Activated naive CD8-positive, alpha-beta T cell treated with anti-CD3 and anti-CD28 coated beads, Interleukin-2, amount 10 ng/mL, durations not matched to agents 7 days and 5 days (primary cell): Measurements from ENCODE around the gene RAB40B. TPM values are rescaled to one million over a fixed set of nuclear protein-coding genes. Genes with fewer than 3 reads are reported as not detected.
A peak's percentile ranks its signal among the peaks of the same experiment; 100 is the strongest.

Experiments
- ATAC-seq: fragments of 150-1000 bp; cut with Tn5 transposase; one replicate; pipeline ENCODE4 v1.10.0; 2021; ENCODE audit warnings: low read depth, moderate library complexity
- POLR2A ChIA-PET: fragments of 350-600 bp; sonication (Branson Sonifier 250); formaldehyde crosslinking; loops from one replicate; lab custom pipeline; 2021; ENCODE audit warnings: antibody characterized with exemption; lab: Charles Lee
- DNase-seq: peaks from one replicate; pipeline ENCODE4 v3.0.0; 2021
- H3K27ac Mint-ChIP-seq: one replicate; pipeline ENCODE4 v1.8.0; 2022; ENCODE audit warnings: mild to moderate bottlenecking, mixed read lengths
- H3K27me3 Mint-ChIP-seq: one replicate; pipeline ENCODE4 v1.8.0; 2022; ENCODE audit warnings: mild to moderate bottlenecking, moderate library complexity, mixed read lengths
- H3K36me3 Mint-ChIP-seq: one replicate; pipeline ENCODE4 v1.8.0; 2021; ENCODE audit warnings: mild to moderate bottlenecking, mixed read lengths
- H3K4me1 Mint-ChIP-seq: one replicate; pipeline ENCODE4 v1.8.0; 2021; ENCODE audit warnings: mixed read lengths
- H3K4me3 Mint-ChIP-seq: one replicate; pipeline ENCODE4 v1.8.0; 2022; ENCODE audit warnings: mild to moderate bottlenecking, moderate library complexity, mixed read lengths
- H3K9me3 Mint-ChIP-seq: one replicate; pipeline ENCODE4 v1.8.0; 2021; ENCODE audit warnings: mixed read lengths
- total RNA-seq, 2 experiments: library from RNA; stranded (reverse); gene quantifications; one replicate each; pipeline ENCODE4 v1.2.3, GENCODE V29; 2021

RAB40B gene
- total RNA-seq, 2 experiments from 2014 or later, result 3.3 to 3.5 TPM

DNA sequence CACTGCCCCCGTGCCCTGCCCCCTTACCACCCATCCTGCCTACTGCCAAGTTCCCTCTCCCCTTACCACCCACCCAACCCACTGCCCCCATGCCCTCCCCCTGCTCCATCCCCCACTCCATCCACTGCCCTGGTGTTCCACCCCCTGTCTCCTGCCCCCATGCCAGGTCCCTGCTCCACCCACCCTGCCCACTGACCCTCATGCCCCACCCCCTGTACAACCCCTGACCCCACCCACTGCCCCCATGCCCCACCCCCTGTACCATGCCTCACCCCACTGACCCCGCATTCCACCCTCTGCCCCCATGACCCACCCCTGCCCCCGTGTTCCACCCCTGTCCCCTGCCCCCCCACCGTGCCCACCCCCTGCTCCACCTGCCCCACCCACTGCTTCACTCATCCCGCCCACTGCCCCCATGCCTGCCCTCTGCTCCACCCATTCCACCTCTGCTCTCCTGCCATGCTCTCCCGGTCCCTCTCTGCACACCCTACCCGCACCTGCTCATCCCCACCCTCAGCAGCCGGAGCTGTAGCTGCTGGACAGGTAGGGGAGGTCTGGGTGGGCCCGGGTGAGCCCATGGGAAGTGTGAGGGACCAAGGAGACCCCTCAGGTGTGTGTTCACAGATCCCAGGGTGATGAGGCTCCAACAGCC is 10.7 kb upstream of the RAB40B start:
- Mint-ChIP-seq H3K27ac (no peak overlapping the region), H3K9me3 (no peaks in the 10 kb centered on the region), H3K4me3 (no peak overlapping the region), H3K4me1 (no peaks in the 10 kb centered on the region), H3K27me3 (peaks cover 3% of the 10 kb centered on the region), H3K36me3 (no peaks in the 10 kb centered on the region)
- POLR2A ChIA-PET, result no interaction called here
- DNase-seq, result no peak
- no peak for ATAC-seq

DNA sequence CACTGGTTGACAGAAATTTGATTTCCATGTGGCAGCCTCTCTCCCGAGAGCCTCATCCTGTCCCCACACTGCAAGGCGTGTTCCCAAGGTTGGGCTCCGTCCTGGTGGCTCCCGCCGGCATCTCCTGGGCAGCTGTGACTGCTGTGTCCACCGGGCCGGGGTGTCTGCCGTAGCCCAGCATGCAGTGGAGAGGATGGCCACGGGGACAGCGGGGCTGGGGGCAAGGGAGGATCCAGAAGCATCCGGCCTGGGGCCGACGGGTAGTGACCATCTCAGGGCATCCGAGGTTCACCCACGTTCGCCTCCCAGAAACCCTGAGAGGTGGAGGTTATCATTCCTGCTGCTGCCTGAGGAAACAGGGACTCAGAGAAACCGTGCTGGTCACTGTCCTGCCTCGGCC is 7.3 kb upstream of the RAB40B start:
- H3K27me3 Mint-ChIP-seq, result peaks cover 3% of the 10 kb centered on the region
- H3K9me3 Mint-ChIP-seq, result no peaks in the 10 kb centered on the region
- H3K4me3 Mint-ChIP-seq, result no peak overlapping the region
- no peak for DNase-seq
- POLR2A ChIA-PET, result no interaction called here
- no peaks in the 10 kb centered on the region for H3K4me1 Mint-ChIP-seq
- H3K27ac Mint-ChIP-seq, result no peak overlapping the region
- no peaks in the 10 kb centered on the region for H3K36me3 Mint-ChIP-seq
- ATAC-seq, result no peak

DNA sequence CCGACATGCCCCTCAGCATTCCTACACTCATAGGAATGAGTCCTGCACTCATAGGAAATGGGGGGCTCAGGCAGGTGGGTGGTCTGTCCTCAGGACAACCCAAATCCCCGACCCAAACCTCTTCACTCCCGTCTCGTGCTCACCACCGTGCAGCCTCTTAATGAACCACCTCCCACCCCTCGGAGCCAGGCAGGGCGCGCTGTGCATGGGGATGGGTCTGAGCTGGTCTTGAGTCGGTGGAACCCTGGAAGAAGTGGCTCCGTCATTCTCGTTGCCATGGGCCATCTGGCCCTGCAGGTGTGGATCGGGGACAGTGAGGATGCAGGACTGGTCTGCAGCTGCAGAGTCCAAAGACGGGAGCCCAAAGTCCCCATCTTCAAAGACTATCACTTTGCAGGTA is 6.4 kb upstream of the RAB40B start:
- no peaks in the 10 kb centered on the region for H3K9me3 Mint-ChIP-seq
- no peaks in the 10 kb centered on the region for H3K4me1 Mint-ChIP-seq
- H3K4me3 Mint-ChIP-seq, result no peak overlapping the region
- H3K27ac Mint-ChIP-seq, result no peak overlapping the region
- POLR2A ChIA-PET, result no interaction called here
- no peak for DNase-seq
- no peak for ATAC-seq
- H3K36me3 Mint-ChIP-seq, result no peaks in the 10 kb centered on the region
- H3K27me3 Mint-ChIP-seq, result peaks cover 3% of the 10 kb centered on the region

DNA sequence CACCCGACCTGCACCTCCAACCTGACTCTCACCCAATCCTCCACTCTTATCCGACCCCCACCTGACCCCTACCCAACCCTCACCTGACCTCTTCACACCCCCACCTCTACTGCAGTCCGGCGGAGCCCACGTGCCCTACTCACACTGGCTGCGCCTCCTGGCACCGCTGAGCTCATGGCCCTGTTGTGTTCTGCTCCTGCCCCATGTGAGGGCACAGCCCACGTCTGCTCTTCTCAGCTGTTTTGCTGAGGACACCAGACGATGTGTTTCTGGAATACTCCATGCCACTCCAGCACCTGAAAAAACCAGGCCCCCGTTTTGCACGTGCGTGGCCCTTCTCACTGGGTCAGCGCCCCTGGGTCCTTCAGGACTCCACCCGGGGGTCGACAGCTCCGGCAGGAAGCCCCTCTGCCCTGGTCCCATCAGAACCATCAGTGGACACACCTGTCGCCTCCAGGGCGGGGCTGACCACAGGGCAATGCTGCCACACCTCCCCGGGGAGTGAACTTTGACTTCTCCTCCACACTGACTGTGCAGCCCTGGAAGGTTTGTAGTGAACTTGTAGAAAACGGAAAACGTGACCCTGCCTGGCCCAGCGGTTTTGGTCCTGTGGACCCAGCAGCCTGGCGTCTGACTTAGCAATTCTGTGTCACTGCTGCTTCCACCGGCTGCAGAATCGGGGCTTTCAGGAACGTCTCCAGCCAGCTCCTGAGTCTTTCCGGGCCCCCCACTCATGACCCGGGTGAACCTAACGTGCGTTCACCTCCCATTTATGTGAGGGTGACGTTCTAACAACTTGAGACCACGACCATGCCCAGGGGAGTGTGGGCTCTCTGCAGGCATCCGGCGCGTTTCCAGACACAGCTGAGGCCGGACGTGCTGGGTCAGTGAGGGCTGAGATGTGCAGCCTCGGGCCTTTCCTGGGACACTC is 5.7 kb upstream of the RAB40B start:
- POLR2A ChIA-PET, result no interaction called here
- Mint-ChIP-seq H3K4me3 (no peak overlapping the region), H3K27ac (no peak overlapping the region), H3K4me1 (peaks cover 1% of the 10 kb centered on the region), H3K36me3 (no peaks in the 10 kb centered on the region), H3K9me3 (no peaks in the 10 kb centered on the region), H3K27me3 (peaks cover 3% of the 10 kb centered on the region)
- ATAC-seq (no peak), DNase-seq (no peak)

DNA sequence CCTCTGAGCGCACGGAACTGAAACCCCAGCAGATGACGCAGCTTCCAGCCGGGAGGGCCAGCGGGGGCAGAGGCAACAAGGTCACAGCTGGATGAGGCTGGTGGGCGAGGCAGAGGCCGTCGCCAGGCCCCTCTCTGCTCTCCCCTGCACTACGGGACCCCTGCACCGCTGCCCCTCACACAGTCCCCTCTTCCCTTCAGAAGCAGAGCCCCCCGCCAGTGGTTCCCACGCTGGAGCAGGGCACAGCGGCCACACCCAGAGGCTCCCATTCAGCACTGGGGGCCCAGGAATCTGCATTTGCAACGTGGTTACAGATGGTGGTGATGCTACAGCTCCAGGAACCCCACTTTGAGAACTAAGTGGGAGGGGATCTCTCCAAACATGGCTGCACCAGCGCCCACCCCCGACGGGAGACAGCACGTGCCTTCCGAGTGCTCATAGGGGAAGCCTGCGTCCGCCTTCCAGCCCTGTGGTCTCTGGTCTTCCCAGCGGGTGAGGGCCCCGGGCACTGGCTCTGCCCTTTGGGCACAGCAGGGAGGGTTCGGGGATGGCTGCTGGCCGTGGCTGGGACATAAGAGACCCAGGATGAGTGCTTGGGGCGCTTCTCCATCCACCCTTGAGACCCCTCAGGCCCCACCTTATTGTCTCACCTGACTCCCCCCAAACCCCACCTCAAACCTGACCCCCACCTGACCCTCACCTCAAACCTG is 4.7 kb upstream of the RAB40B start:
- no peaks in the 10 kb centered on the region for H3K36me3 Mint-ChIP-seq
- H3K4me1 Mint-ChIP-seq, result peaks cover 2% of the 10 kb centered on the region
- H3K9me3 Mint-ChIP-seq, result no peaks in the 10 kb centered on the region
- H3K4me3 Mint-ChIP-seq, result no peak overlapping the region
- ATAC-seq, result no peak
- POLR2A ChIA-PET, result no interaction called here
- DNase-seq, result no peak
- H3K27ac Mint-ChIP-seq, result no peak overlapping the region
- peaks cover 3% of the 10 kb centered on the region for H3K27me3 Mint-ChIP-seq

DNA sequence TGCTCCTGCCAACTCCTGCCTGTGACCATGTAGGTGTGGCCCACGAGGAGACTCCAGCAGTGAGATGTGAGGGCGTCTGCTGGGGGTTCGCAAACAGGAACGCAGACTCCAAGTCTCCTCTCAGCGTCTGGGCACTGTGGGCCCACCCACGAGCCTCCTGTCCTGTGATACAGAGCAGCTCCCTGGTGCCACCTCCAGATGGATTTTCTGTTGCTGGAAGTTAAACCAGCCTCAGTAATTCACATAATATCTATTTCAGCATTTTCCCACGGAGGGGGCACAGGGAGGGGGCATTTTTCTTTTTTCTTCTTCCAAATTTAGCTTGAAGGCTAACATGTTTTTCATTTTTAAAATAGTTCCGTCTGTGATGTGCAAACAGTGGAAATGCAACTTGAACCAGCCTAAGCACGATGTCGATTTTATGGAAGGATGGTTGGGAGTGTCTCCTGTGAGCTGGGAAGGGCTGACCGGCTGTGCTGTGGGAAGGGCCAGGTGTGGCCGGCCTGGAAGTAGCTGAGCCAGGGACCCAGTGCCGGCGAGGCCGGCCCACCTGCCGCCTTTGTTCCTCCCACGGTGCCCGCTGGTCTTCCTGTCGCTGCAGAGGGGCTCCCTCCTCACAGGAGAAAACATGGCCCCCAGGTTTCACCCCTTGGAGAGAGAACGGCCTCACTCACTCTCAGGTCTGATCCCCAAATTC is 3.9 kb upstream of the RAB40B start:
- POLR2A ChIA-PET, result interaction anchor here (0.7 kb wide), 1 partner anchor 27 kb away, joined by 4 read pairs; no protein-coding TSS in a partner anchor
- H3K9me3 Mint-ChIP-seq, result no peaks in the 10 kb centered on the region
- H3K4me3 Mint-ChIP-seq, result no peak overlapping the region
- DNase-seq, result no peak
- no peak overlapping the region for H3K27ac Mint-ChIP-seq
- no peaks in the 10 kb centered on the region for H3K36me3 Mint-ChIP-seq
- peaks cover 5% of the 10 kb centered on the region for H3K27me3 Mint-ChIP-seq
- H3K4me1 Mint-ChIP-seq, result peaks cover 2% of the 10 kb centered on the region
- ATAC-seq, result no peak

DNA sequence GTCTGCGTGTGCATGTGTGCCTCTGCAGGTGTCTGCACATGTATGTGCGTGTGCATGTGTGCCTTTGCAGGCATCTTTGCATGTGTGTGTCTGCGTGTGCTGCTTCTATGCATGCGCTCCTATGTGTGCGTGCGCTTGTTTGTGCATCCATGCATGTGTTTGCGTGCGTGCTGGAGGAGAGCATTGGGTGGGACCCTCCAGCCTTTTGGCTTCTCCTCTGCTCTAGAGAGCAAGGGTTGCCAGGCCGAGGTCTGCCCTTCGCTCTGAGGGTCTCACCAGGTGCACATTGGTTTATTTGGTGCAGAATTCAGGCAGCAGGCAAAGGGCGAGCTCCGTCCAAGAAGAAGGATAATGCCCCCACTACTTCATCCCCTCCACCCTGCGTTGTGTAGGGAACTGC is 1.1 kb upstream of the RAB40B start:
- H3K36me3 Mint-ChIP-seq, result peaks cover 3% of the 10 kb centered on the region
- peaks cover 3% of the 10 kb centered on the region for H3K27me3 Mint-ChIP-seq
- no peak for ATAC-seq
- no peak overlapping the region for H3K27ac Mint-ChIP-seq
- no peak for DNase-seq
- H3K4me1 Mint-ChIP-seq, result peaks cover 2% of the 10 kb centered on the region
- POLR2A ChIA-PET, result no interaction called here
- H3K4me3 Mint-ChIP-seq, result peak overlapping the region; percentile 79
- H3K9me3 Mint-ChIP-seq, result peaks cover 4% of the 10 kb centered on the region

DNA sequence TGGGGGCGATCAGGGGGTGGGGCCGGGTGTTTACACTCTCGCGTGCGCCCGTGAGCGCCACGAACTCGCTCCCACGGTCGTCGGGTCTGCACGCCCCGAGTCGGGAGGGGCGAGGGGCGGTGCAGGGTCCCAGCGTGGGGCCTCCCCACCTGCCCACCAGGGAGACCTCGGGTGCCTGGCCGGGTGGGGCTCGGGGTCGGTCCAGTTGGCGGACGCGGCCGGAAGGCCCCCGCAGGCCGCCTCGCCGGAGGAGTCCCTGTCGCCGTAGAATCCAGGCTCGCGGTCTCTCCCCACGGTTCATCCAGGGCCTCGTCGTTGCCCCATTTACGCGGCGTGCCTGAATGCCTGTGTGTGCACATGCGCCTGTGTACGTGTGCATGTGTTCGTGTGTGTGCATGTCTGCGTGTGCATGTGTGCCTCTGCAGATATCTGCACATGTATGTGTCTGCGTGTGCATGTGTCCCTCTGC is 510 bp upstream of the RAB40B start:
- POLR2A ChIA-PET, result no interaction called here
- no peak for DNase-seq
- peaks cover 2% of the 10 kb centered on the region for H3K4me1 Mint-ChIP-seq
- peak overlapping the region; percentile 79 for H3K4me3 Mint-ChIP-seq
- peaks cover 8% of the 10 kb centered on the region for H3K9me3 Mint-ChIP-seq
- H3K36me3 Mint-ChIP-seq, result peaks cover 7% of the 10 kb centered on the region
- peaks cover 3% of the 10 kb centered on the region for H3K27me3 Mint-ChIP-seq
- no peak for ATAC-seq
- no peak overlapping the region for H3K27ac Mint-ChIP-seq

DNA sequence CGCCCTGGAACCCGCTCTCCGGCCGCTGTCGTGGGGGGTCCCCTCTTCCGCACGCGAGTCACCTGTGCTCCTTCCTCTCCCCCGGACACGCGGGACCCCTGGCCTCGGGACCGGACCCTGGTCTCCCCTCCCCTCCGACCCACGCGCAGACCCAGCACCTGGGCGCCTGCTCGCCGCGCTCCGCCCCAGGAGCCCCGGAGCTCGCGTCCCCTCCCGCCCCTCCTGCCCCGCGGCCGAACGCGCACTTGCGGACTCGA is 762 bp downstream of the RAB40B start:
- Mint-ChIP-seq H3K4me3 (no peak overlapping the region), H3K27ac (no peak overlapping the region), H3K9me3 (peaks cover 8% of the 10 kb centered on the region), H3K36me3 (peaks cover 7% of the 10 kb centered on the region), H3K4me1 (peaks cover 2% of the 10 kb centered on the region), H3K27me3 (peaks cover 3% of the 10 kb centered on the region)
- ATAC-seq (no peak), DNase-seq (no peak)
- POLR2A ChIA-PET, result interaction anchor here (1.9 kb wide), 1 partner anchor 19 kb away, joined by 5 read pairs; the partner anchor contains the start of gene FN3KRP

DNA sequence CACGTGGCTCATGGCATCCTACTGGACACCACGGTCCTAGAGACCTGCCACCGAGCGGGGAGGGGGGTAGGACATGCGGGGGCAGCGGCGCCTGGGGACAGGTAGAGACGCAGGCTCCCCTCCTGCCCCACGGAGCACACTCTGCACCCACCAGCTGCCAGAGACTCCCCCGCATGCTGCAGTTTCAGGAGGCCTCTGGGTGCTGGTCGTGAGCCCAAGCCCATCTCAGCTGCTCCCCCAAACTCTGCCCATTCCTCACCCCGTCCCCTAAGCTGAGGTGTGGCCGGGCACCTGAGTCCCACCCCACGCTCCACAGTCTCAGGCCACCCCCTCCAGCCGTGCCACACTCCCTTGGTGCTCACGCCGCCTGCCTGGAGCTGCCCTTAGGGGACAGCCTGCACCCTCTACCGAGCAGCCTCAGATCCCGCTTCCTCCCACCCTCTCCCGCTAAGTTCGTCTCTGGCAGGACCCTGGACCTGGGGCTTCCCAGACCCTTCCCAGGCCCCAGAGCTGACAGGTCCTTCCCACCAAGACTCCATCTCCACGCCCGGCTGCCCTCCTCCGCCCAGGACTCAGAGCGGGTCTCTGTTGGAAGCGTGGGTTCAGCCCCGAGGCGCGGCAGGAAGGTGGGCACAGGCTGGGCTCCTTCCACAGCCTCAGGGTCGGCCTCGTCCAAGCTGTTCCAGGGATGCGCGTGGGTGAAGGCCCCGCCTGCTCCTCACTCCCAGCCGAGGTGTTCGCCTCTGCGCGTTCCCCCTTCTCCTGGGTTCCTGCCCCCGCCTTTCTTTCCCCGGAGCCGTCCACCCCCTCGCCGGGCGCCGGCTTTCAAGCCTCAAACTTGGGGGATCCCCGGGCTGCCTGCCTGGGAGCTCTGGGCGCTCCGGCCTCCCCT is 1.3 kb downstream of the RAB40B start:
- H3K27ac Mint-ChIP-seq, result no peak overlapping the region
- no peak for DNase-seq
- POLR2A ChIA-PET, result interaction anchor here (1.9 kb wide), 1 partner anchor 19 kb away, joined by 5 read pairs; the partner anchor contains the start of gene FN3KRP
- peak overlapping the region; percentile 20 for H3K4me3 Mint-ChIP-seq
- peaks cover 4% of the 10 kb centered on the region for H3K27me3 Mint-ChIP-seq
- peaks cover 2% of the 10 kb centered on the region for H3K4me1 Mint-ChIP-seq
- H3K9me3 Mint-ChIP-seq, result peaks cover 8% of the 10 kb centered on the region
- peaks cover 7% of the 10 kb centered on the region for H3K36me3 Mint-ChIP-seq
- ATAC-seq, result no peak

DNA sequence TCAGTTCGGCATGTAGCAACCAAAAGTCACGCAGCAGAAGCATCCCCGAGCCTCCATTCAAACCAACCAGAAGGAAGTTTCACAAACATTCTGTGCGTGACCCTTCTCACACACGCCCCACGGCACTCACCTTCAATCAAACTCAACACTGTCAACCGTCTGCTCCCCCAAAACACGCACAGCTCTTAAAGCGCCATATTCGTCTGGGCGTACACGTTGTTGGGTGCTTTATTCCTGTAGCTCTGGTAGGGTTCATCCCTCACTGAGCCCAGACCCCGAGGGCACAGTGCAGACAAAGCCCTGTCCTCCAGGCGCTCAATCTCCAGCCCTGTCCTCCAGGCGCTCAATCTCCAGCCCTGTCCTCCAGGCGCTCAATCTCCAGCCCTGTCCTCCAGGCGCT is 2.2 kb downstream of the RAB40B start:
- H3K9me3 Mint-ChIP-seq, result peaks cover 8% of the 10 kb centered on the region
- no peak for ATAC-seq
- POLR2A ChIA-PET, result interaction anchor here (1.9 kb wide), 1 partner anchor 20 kb away, joined by 5 read pairs; the partner anchor contains the start of gene FN3KRP

DNA sequence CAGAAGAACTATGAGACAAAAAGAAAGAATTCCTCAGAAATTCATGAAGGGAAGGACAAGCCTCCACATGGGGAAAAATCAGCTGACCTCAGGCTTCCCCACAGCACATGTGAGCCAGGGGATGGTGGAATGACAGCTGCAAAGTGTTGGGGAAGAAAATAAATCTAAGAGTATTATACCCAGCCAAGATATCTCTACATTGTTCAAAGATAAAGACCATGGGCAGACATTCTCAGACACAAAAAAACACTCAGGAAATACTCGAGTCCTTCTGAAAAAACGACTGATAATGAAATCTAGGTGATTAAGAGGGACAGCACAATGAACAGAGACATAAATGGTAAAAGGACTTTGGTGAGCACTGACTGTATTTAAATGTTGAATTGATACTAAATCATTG is 3.9 kb downstream of the RAB40B start:
- Mint-ChIP-seq H3K9me3 (peaks cover 8% of the 10 kb centered on the region), H3K36me3 (peaks cover 7% of the 10 kb centered on the region), H3K27ac (no peak overlapping the region), H3K4me3 (no peak overlapping the region), H3K27me3 (peaks cover 5% of the 10 kb centered on the region), H3K4me1 (peaks cover 2% of the 10 kb centered on the region)
- POLR2A ChIA-PET, result no interaction called here
- DNase-seq, result no peak
- ATAC-seq, result no peak

More for the DNA sequence above, 2.2 kb downstream of the RAB40B start:
- Mint-ChIP-seq H3K36me3 (peaks cover 7% of the 10 kb centered on the region), H3K27ac (no peak overlapping the region), H3K4me3 (no peak overlapping the region), H3K4me1 (peaks cover 2% of the 10 kb centered on the region), H3K27me3 (peaks cover 5% of the 10 kb centered on the region)
- DNase-seq, result no peak
